Measurements from ENCODE around the gene INCA1.

GRCh38 chr17:5043524-5043923 is 46.2 kb upstream of the INCA1 start:
- TF ChIP-seq YY1 (IDR thresholded peaks at IDR 0.05; ENCODE audit: insufficient read depth, insufficient read length) (no peak), SUZ12 (IDR thresholded peaks at IDR 0.05; ENCODE audit: extremely low read depth, insufficient read depth, insufficient read length) (no peak)
